ENCODE results near the gene PCDHGA8.
"Not testable (repeated sequence)": the region's sequence is repeated elsewhere in the genome, so short reads cannot be mapped to it uniquely, and the experiment has no call there.

The PCDHGA8 gene

GRCh38 chr5:141373673-141374317 lies 18.6 kb upstream of the PCDHGA8 start, which contains the start of gene PCDHGA6:
Gene PCDHGA6 (plus strand): TSS chr5:141373891. CDS start chr5:141374084, 193 bp downstream.
- no peak within 1 kb of the TSS for H2BK120ac ChIP-seq (ENCODE audit: low read depth, low read length)
- no peak within 1 kb of the TSS for H4K8ac ChIP-seq (ENCODE audit: low read length)
- H3K9ac ChIP-seq (ENCODE audit: low read length) = peak within 1 kb of the TSS; percentile 51
- H3K27ac ChIP-seq (ENCODE audit: low read length, poor library complexity, severe bottlenecking) = no peak within 1 kb of the TSS
- no peak within 1 kb of the TSS for H4K91ac ChIP-seq (ENCODE audit: low read length)
- peaks cover 0 to 13% of the 10 kb centered on the region in 2 experiments for H3K27me3 ChIP-seq (ENCODE audit: control insufficient read depth in 1 of 2, insufficient read depth in 1 of 2, low read length in 2 of 2)
- H3K36me3 ChIP-seq (ENCODE audit: control insufficient read depth in 1 of 2, insufficient read depth in 2 of 2, low read depth in 1 of 2, low read length in 2 of 2) = peaks cover 0 to 8% of the 10 kb centered on the region in 2 experiments
- WGBS = 89% methylated on average over 27 of the region's 27 CpGs
- DNase-seq = no peak
- H2BK12ac ChIP-seq (ENCODE audit: low read length in 2 of 2) = no peak within 1 kb of the TSS
- H3K18ac ChIP-seq (ENCODE audit: low read depth in 1 of 2, low read length in 2 of 2) = no peak within 1 kb of the TSS
- H3K4ac ChIP-seq (ENCODE audit: low read depth in 1 of 2, low read length in 2 of 2) = no peak within 1 kb of the TSS
- no peak within 1 kb of the TSS for H3K23ac ChIP-seq (ENCODE audit: low read length in 2 of 2)
- no peak within 1 kb of the TSS for H2AFZ ChIP-seq (ENCODE audit: low read depth, low read length)
- no peaks in the 10 kb centered on the region for H3K79me1 ChIP-seq (replicated peaks; ENCODE audit: low read length, poor library complexity, severe bottlenecking)
- peaks cover 57% of the 10 kb centered on the region for H3K9me3 ChIP-seq (ENCODE audit: control insufficient read depth, low read length)
- no peak within 1 kb of the TSS for H3K4me2 ChIP-seq (ENCODE audit: low read length, poor library complexity, severe bottlenecking)
- H2AK5ac ChIP-seq (ENCODE audit: low read length, severe bottlenecking) = no peak within 1 kb of the TSS
- H2BK15ac ChIP-seq (ENCODE audit: low read depth, poor library complexity, severe bottlenecking) = no peak within 1 kb of the TSS
- peak within 1 kb of the TSS in 1 of 2 experiments; percentile 75 for H3K4me3 ChIP-seq (ENCODE audit: insufficient read depth in 1 of 2, low read depth in 1 of 2, low read length in 2 of 2)
- H3K14ac ChIP-seq (ENCODE audit: low read length in 2 of 2) = no peak within 1 kb of the TSS
- no peaks in the 10 kb centered on the region for H3K4me1 ChIP-seq (ENCODE audit: control insufficient read depth, insufficient read depth, low read depth, low read length)
- no peak within 1 kb of the TSS for H2BK5ac ChIP-seq (ENCODE audit: low read depth, low read length, poor library complexity, severe bottlenecking)

GRCh38 chr5:141374627-141375026 lies 17.8 kb upstream of the PCDHGA8 start:
- H4K91ac ChIP-seq (ENCODE audit: low read length) = no peak overlapping the region
- H3K4ac ChIP-seq (ENCODE audit: low read depth in 1 of 2, low read length in 2 of 2) = no peak overlapping the region
- no peak overlapping the region for H3K27ac ChIP-seq (ENCODE audit: low read length, poor library complexity, severe bottlenecking)
- H3K27me3 ChIP-seq (ENCODE audit: control insufficient read depth in 1 of 2, insufficient read depth in 1 of 2, low read length in 2 of 2) = peaks cover 0 to 13% of the 10 kb centered on the region in 2 experiments
- no peak overlapping the region for H2BK120ac ChIP-seq (ENCODE audit: low read depth, low read length)
- H2BK5ac ChIP-seq (ENCODE audit: low read depth, low read length, poor library complexity, severe bottlenecking) = no peak overlapping the region
- no peaks in the 10 kb centered on the region for H3K79me1 ChIP-seq (replicated peaks; ENCODE audit: low read length, poor library complexity, severe bottlenecking)
- peaks cover 0 to 8% of the 10 kb centered on the region in 2 experiments for H3K36me3 ChIP-seq (ENCODE audit: control insufficient read depth in 1 of 2, insufficient read depth in 2 of 2, low read depth in 1 of 2, low read length in 2 of 2)
- H3K9me3 ChIP-seq (ENCODE audit: control insufficient read depth, low read length) = peaks cover 60% of the 10 kb centered on the region
- no peak overlapping the region for H2BK15ac ChIP-seq (ENCODE audit: low read depth, poor library complexity, severe bottlenecking)
- H3K23ac ChIP-seq (ENCODE audit: low read length in 2 of 2) = no peak overlapping the region
- no peak overlapping the region for H2AFZ ChIP-seq (ENCODE audit: low read depth, low read length)
- no peak overlapping the region for H2AK5ac ChIP-seq (ENCODE audit: low read length, severe bottlenecking)
- DNase-seq = no peak
- WGBS = 91% methylated on average over 14 of the region's 14 CpGs
- H3K4me1 ChIP-seq (ENCODE audit: control insufficient read depth, insufficient read depth, low read depth, low read length) = no peaks in the 10 kb centered on the region
- no peak overlapping the region for H2BK12ac ChIP-seq (ENCODE audit: low read length in 2 of 2)
- no peak overlapping the region for H3K4me2 ChIP-seq (ENCODE audit: low read length, poor library complexity, severe bottlenecking)
- H3K14ac ChIP-seq (ENCODE audit: low read length in 2 of 2) = no peak overlapping the region
- no peak overlapping the region for H3K9ac ChIP-seq (ENCODE audit: low read length)
- peak overlapping the region in 1 of 2 experiments; percentile 75 for H3K4me3 ChIP-seq (ENCODE audit: insufficient read depth in 1 of 2, low read depth in 1 of 2, low read length in 2 of 2)
- H3K18ac ChIP-seq (ENCODE audit: low read depth in 1 of 2, low read length in 2 of 2) = no peak overlapping the region
- H4K8ac ChIP-seq (ENCODE audit: low read length) = no peak overlapping the region

- H3K9ac ChIP-seq (ENCODE audit: low read length); H2BK120ac ChIP-seq (ENCODE audit: low read depth, low read length); H3K4me1 ChIP-seq (ENCODE audit: control insufficient read depth, insufficient read depth, low read depth, low read length); H2AFZ ChIP-seq (ENCODE audit: low read depth, low read length); H3K23ac ChIP-seq (ENCODE audit: low read length in 2 of 2); H2AK5ac ChIP-seq (ENCODE audit: low read length, severe bottlenecking); H3K18ac ChIP-seq (ENCODE audit: low read depth in 1 of 2, low read length in 2 of 2); H3K4ac ChIP-seq (ENCODE audit: low read depth in 1 of 2, low read length in 2 of 2); H3K79me1 ChIP-seq (replicated peaks; ENCODE audit: low read length, poor library complexity, severe bottlenecking); DNase-seq; H3K4me2 ChIP-seq (ENCODE audit: low read length, poor library complexity, severe bottlenecking); H3K27ac ChIP-seq (ENCODE audit: low read length, poor library complexity, severe bottlenecking); H2BK5ac ChIP-seq (ENCODE audit: low read depth, low read length, poor library complexity, severe bottlenecking); H2BK12ac ChIP-seq (ENCODE audit: low read length in 2 of 2); H3K14ac ChIP-seq (ENCODE audit: low read length in 2 of 2); H4K91ac ChIP-seq (ENCODE audit: low read length); H3K36me3 ChIP-seq (ENCODE audit: control insufficient read depth in 1 of 2, insufficient read depth in 2 of 2, low read depth in 1 of 2, low read length in 2 of 2); H3K4me3 ChIP-seq (ENCODE audit: insufficient read depth in 1 of 2, low read depth in 1 of 2, low read length in 2 of 2); H2BK15ac ChIP-seq (ENCODE audit: low read depth, poor library complexity, severe bottlenecking); H4K8ac ChIP-seq (ENCODE audit: low read length): not testable (repeated sequence)
- WGBS = 94% methylated on average over 35 of the region's 48 CpGs
- H3K9me3 ChIP-seq (ENCODE audit: control insufficient read depth, low read length) = peaks cover 57% of the 10 kb centered on the region
- peaks cover 0 to 13% of the 10 kb centered on the region in 2 experiments for H3K27me3 ChIP-seq (ENCODE audit: control insufficient read depth in 1 of 2, insufficient read depth in 1 of 2, low read length in 2 of 2)
These were observed 16.8 kb upstream of the PCDHGA8 start for GRCh38 chr5:141375444-141376155.

GRCh38 chr5:141382469-141383294 lies 9.8 kb upstream of the PCDHGA8 start, which contains the start of gene PCDHGA7:
Gene PCDHGA7 (plus strand): TSS chr5:141382742. CDS start chr5:141382900, 158 bp downstream.
- Histone ChIP-seq H3K27ac (ENCODE audit: low read length, poor library complexity, severe bottlenecking) (no peak within 1 kb of the TSS), H2BK5ac (ENCODE audit: low read depth, low read length, poor library complexity, severe bottlenecking) (no peak within 1 kb of the TSS), H4K91ac (ENCODE audit: low read length) (no peak within 1 kb of the TSS), H3K23ac (ENCODE audit: low read length in 2 of 2) (no peak within 1 kb of the TSS), H2AK5ac (ENCODE audit: low read length, severe bottlenecking) (no peak within 1 kb of the TSS), H2BK15ac (ENCODE audit: low read depth, poor library complexity, severe bottlenecking) (no peak within 1 kb of the TSS), H3K9me3 (ENCODE audit: control insufficient read depth, low read length) (peaks cover 33% of the 10 kb centered on the region), H3K4me1 (ENCODE audit: control insufficient read depth, insufficient read depth, low read depth, low read length) (no peaks in the 10 kb centered on the region), H3K4me3 (ENCODE audit: insufficient read depth in 1 of 2, low read depth in 1 of 2, low read length in 2 of 2) (peak within 1 kb of the TSS in 1 of 2 experiments; percentile 77), H4K8ac (ENCODE audit: low read length) (no peak within 1 kb of the TSS), H3K4ac (ENCODE audit: low read depth in 1 of 2, low read length in 2 of 2) (no peak within 1 kb of the TSS), H2BK120ac (ENCODE audit: low read depth, low read length) (no peak within 1 kb of the TSS), H3K9ac (ENCODE audit: low read length) (peak within 1 kb of the TSS; percentile 67), H3K18ac (ENCODE audit: low read depth in 1 of 2, low read length in 2 of 2) (no peak within 1 kb of the TSS), H3K79me1 (replicated peaks; ENCODE audit: low read length, poor library complexity, severe bottlenecking) (no peaks in the 10 kb centered on the region), H3K36me3 (ENCODE audit: control insufficient read depth in 1 of 2, insufficient read depth in 2 of 2, low read depth in 1 of 2, low read length in 2 of 2) (no peaks in the 10 kb centered on the region), H2AFZ (ENCODE audit: low read depth, low read length) (no peak within 1 kb of the TSS), H3K27me3 (ENCODE audit: control insufficient read depth in 1 of 2, insufficient read depth in 1 of 2, low read length in 2 of 2) (no peaks in the 10 kb centered on the region), H3K14ac (ENCODE audit: low read length in 2 of 2) (no peak within 1 kb of the TSS), H2BK12ac (ENCODE audit: low read length in 2 of 2) (no peak within 1 kb of the TSS), H3K4me2 (ENCODE audit: low read length, poor library complexity, severe bottlenecking) (no peak within 1 kb of the TSS)
- 95% methylated on average over 37 of the region's 37 CpGs for WGBS
- DNase-seq = no peak

Measured in mesenchymal stem cell (in vitro differentiated cells and primary cell).